BJ (cell line): ENCODE data around the gene CAMSAP1. TPM values are rescaled to one million over a fixed set of nuclear protein-coding genes. Genes with fewer than 3 reads are reported as not detected.
"Not testable (repeated sequence)": the region's sequence is repeated elsewhere in the genome, so short reads cannot be mapped to it uniquely, and the experiment has no call there.

ENCODE experiments used
- CTCF ChIA-PET: fragments of 350-600 bp; formaldehyde crosslinking; extraction: SDS; loops from one replicate; lab custom pipeline; 2021; ENCODE audit warnings: antibody characterized with exemption, inconsistent platforms; lab: Yijun Ruan, JAX
- POLR2A ChIA-PET: fragments of 300-600 bp; sonication (Branson Sonifier 250); formaldehyde crosslinking; extraction: SDS; loops from one replicate; lab custom pipeline; 2021; ENCODE audit warnings: antibody characterized with exemption; lab: Charles Lee
- DNase-seq: peaks from one replicate; pipeline ENCODE4 v3.0.0-alpha.2; 2011; ENCODE audit warnings: low read depth
- H3K27me3 ChIP-seq: 2 replicates; pipeline ENCODE4 v1.6.0; 2011; ENCODE audit warnings: low read length; ENCODE audit not compliant: control insufficient read depth, insufficient read depth
- H3K36me3 ChIP-seq: 2 replicates; pipeline ENCODE4 v1.5.1; 2011; ENCODE audit warnings: low read length; ENCODE audit not compliant: control insufficient read depth, insufficient read depth
- H3K4me3 ChIP-seq: 2 replicates; pipeline ENCODE4 v1.5.1; 2011; ENCODE audit warnings: low read depth, mild to moderate bottlenecking, control low read depth, low read length
- CTCF ChIP-seq: IDR thresholded peaks from 2 replicates; pipeline ENCODE4 v1.5.1; 2011; ENCODE audit warnings: low read depth, mild to moderate bottlenecking, control low read depth, inconsistent platforms, low read length, moderate library complexity; ENCODE audit not compliant: insufficient read depth
- polyA plus RNA-seq: library from polyadenylated mRNA; depleted of rRNA; stranded (reverse); fragments of >200 nt; gene quantifications from 2 replicates; pipeline ENCODE4 v1.2.3, GENCODE V29; 2011

Gene CAMSAP1
- polyA plus RNA-seq, 1 experiment = 4.1 TPM

- H3K27me3 ChIP-seq = no peaks in the 10 kb centered on the region
- DNase-seq = no peak
- TF ChIP-seq CTCF = no peak
- ChIA-PET CTCF (interaction anchor here (2.4 to 2.7 kb wide), 2 partner anchors 8 to 16 kb away, joined by 6 to 11 read pairs; partner anchors contain the start of gene UBAC1), POLR2A (no interaction called here)
- H3K36me3 ChIP-seq = peaks cover 17% of the 10 kb centered on the region
- H3K4me3 ChIP-seq = no peak overlapping the region
These were observed 44.7 kb upstream of the CAMSAP1 start for GRCh38 chr9:135951889-135952663.

- H3K36me3 ChIP-seq = peaks cover 23% of the 10 kb centered on the region
- CTCF ChIA-PET = interaction anchor here (2.4 kb wide), 1 partner anchor 9 kb away, joined by 11 read pairs; the partner anchor contains the start of gene UBAC1
- DNase-seq, H3K4me3 ChIP-seq, H3K27me3 ChIP-seq, POLR2A ChIA-PET: not testable (repeated sequence)
These were observed 44.0 kb upstream of the CAMSAP1 start for GRCh38 chr9:135951310-135951709.

GRCh38 chr9:135950841-135951240 lies 43.5 kb upstream of the CAMSAP1 start:
- CTCF ChIA-PET = interaction anchor here (2.4 kb wide), 1 partner anchor 9 kb away, joined by 11 read pairs; the partner anchor contains the start of gene UBAC1
- H3K4me3 ChIP-seq, DNase-seq, POLR2A ChIA-PET, H3K27me3 ChIP-seq: not testable (repeated sequence)
- peaks cover 27% of the 10 kb centered on the region for H3K36me3 ChIP-seq

- Histone ChIP-seq H3K27me3 (no peaks in the 10 kb centered on the region), H3K36me3 (peaks cover 29% of the 10 kb centered on the region), H3K4me3 (no peak overlapping the region)
- ChIA-PET POLR2A (no interaction called here), CTCF (interaction anchor here (2.4 kb wide), 1 partner anchor 10 kb away, joined by 11 read pairs; the partner anchor contains the start of gene UBAC1)
- no peak for TF ChIP-seq CTCF
- no peak for DNase-seq
These were observed 42.9 kb upstream of the CAMSAP1 start for GRCh38 chr9:135950135-135950682.

- Histone ChIP-seq H3K27me3 (no peaks in the 10 kb centered on the region), H3K4me3 (no peak overlapping the region), H3K36me3 (peaks cover 34% of the 10 kb centered on the region)
- POLR2A ChIA-PET = no interaction called here
- CTCF ChIA-PET = interaction anchor here (2.4 kb wide), 1 partner anchor 11 kb away, joined by 11 read pairs; the partner anchor contains the start of gene UBAC1
- no peak for TF ChIP-seq CTCF
- no peak for DNase-seq
These were observed 42.3 kb upstream of the CAMSAP1 start for GRCh38 chr9:135949501-135950134.

- no peak for DNase-seq
- POLR2A ChIA-PET = no interaction called here
- no peak for TF ChIP-seq CTCF
- no peaks in the 10 kb centered on the region for H3K27me3 ChIP-seq
- CTCF ChIA-PET = no interaction called here
- H3K4me3 ChIP-seq = no peak overlapping the region
- H3K36me3 ChIP-seq = peaks cover 37% of the 10 kb centered on the region
These were observed 41.6 kb upstream of the CAMSAP1 start for GRCh38 chr9:135948968-135949367.
